Fibroblast of skin of back (primary cell): ENCODE measurements around the gene CADM2.

Source experiments
- DNase-seq: peaks from one replicate; pipeline ENCODE4 v3.0.0-alpha.2; 2013

The CADM2 gene

DNA sequence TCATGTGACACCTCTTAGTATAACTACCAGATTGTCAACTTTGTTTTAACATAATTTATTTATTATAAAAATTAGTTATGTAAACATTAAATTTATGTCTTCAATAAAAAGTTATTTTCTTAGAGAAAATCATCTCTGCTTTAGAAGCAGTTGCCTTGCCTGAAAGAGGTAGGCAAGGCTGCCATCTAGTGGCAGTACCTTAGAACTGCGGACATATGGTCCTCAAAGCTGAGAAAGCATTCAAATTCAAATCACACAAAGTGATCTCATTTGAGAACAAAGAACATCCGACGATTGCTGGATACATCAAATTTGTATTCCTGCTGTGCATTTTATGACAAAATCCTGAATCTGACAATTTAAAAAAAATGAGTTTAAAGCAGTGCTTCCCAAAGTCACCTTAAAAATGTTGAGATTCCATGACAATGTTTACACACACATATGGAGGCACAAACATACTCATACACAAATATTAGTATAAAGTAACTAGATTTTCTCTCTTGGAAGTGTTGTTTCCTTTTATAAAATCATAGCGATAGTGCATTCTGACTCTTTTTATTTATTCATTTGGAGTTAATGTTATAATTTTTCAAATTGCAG is 617.4 kb downstream of the CADM2 start:
- DNase-seq = peak; percentile 51

DNA sequence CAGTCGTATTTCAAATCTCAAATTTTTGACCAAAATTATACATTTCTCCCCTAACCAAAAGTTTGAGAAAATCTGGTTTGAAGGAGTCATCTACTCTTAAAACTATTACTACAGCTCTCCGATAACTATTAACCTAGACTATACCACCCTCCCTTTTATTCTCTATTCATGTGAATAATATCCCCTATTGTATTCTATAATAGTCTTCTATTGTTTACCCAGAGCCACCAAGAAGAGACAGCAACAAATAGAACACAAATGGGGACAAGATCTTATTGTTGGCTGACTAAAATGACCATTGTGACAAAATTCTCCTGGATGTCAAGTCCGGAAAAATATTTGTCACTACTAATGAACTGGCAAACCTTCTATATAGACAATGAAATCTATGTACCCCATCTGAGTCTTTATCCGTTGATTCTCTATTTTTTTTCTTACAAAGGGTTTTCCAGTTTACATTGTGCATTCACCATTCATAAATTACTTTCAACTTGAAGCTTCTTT is 618.0 kb downstream of the CADM2 start:
- no peak for DNase-seq

DNA sequence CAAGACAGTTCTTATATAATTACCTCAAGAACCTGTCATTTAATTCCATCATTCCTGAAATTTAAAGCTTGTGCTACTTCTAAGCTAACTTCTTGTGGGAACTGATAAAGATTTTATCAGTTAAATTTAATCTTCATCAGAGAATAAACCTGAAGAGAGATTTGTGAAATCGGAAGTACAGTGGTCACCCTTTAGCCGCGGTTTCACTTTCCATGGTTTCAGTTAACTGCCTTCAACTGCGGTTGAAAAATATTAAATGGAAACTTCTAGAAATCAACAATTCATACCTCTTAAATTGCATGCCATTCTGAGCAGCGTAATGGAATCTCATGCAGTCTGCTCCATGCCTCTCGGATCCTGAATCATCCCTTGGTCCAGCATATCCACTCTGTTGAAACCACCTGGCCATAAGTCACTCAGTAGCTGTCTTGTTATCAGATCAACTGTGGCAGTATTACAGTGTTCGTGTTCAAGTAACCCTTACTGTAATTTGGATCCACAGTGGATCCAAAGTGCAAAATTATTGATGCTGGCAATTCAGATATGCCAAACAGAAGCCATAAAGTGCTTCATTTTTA is 626.1 kb downstream of the CADM2 start:
- DNase-seq = no peak

DNA sequence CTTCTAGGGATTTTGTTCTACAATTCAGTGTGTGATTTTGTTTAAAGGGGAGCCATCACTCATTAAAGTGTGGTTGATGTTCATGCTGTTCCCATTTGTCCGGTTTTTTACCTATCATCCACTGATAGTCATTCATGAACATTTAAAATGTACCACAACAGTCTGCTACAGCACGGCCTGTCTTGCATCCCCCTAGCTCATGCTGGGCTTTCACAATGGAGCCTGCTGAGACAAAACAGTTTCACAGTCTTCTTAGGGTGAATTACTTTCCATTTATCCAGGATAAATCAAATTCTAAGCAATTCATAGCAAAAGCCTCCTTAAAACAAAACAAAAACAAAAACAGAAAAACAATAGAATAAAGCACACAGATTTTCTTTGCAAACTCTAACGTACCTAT is 627.2 kb downstream of the CADM2 start:
- DNase-seq = no peak

DNA sequence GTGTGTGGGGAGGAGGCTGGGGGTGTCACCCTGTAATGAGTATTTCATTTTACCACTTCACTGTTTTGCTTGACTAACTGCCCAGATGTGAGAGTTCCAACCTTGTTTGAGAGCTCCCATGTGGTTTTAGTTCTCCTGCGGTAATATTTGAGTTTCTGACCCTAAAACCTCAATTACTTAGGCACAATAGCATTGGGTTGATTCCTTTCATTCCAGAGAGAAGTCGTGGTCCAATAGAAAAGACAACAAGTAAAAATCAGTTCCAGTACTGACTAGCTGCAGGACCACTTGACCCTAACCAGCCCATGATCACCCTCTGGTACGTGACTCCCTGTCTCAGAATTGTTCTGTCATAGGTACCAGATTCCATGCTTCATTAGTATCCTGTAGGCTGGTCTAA is 630.4 kb downstream of the CADM2 start:
- DNase-seq = peak; percentile 71

DNA sequence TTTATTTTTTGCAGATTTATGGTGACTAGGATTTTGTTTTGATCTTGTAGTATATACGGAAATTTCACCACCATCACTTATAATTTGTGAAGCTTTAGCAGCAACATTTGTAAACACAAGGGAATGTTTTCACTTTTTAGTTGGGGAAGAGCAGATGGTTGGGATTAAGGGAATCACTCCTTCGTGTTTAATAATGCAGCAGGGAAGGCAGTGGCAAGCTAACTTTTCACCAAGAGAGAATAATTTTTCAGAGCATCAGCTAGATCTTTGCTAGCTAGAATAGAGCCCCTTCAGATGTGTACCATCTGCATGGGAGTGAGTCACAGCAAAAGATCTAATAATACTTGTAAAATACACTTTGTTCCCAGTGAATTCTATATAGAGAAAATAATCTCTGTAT is 632.7 kb downstream of the CADM2 start:
- no peak for DNase-seq

DNA sequence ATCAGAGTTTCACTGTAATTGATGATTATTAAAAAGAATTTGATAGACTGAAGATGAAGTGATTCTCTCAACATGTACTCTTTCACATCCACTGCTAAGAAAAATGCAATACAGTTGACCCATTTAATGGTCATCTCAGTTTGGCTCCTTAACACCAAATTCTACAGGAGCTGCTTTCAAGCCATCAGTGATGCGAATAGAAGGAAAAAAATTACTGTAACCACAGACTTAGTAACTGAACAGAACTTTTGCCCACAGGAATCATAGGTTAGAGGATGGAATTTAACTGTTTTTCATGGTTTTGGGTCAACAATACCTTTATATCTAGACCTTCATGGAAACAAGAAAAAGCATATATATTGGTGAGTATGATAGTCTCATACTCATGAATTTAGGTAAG is 633.5 kb downstream of the CADM2 start:
- no peak for DNase-seq

DNA sequence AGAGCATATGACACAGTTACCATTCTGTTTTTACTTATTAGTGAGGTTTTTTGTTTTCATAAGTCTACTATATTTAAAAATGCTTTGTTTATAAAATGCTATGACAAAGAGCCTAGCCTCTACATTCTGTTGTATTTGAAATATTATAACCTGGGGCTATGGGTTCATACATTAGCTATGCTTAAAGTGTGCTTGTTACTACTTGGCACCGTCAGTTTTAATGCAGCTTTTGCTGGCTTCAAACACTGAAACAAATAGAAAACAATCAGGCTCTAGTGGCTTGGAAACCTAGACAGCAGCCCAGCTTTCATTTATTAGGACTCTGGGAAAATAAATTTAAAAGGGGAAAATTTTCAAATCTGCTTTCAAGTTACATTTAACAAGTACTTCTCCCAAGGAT is 635.9 kb downstream of the CADM2 start:
- peak; percentile 12 for DNase-seq

DNA sequence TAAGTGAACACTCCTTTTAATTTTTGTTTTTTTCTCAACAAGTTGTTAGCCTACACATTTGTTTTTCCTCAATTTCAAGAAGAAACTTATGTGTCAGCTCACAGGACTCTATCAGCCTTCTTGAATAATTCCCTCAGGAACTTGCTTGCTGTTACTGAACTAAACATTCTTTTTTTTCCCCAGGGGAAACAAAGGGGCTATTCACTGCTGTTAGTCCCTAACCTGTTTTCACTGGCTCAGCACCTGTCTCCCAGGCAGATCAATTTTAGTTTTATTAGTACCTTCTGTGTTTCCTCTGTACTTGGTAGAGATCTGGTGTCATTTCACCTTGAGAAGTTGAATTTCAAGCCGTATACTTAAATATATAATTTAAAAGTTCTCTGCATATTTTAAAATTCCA is 644.6 kb downstream of the CADM2 start:
- DNase-seq = no peak

DNA sequence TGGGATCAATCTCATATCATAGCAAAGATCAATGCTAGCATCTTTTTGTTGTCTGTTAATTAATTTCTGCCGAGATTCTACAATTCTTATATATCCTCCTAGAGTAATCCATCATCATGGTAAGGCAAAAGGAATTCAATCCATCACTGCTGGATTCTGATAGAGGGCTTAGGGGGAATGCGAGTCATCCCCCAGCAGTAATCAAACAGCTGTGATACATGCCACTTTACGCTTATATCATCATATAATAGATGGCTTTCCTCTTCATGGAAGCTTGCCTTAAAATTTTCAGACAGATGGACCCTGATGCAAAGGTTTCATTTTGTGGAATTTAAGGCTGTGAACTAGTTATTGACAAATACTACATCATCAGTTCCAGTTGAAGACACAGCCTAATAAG is 645.9 kb downstream of the CADM2 start:
- DNase-seq = peak; percentile 11

DNA sequence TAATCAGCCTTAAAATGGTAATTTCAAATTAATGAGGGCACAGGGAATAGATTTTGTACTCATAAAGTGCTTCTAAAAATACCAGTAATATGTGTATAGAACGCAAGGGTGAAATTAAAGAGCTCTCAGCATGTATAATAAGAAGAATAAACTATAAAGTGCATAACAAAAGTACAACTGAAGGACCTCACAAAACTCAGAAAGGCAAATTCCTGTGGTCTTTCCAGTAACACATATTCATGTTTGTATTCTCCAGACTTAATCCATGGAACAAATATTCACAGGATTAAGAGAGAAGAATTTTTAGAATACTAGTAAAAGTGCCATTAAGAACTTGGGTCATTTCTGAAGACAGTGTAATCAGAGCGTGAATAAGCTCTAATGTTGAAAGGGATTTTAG is 646.3 kb downstream of the CADM2 start:
- DNase-seq = peak; percentile 5

DNA sequence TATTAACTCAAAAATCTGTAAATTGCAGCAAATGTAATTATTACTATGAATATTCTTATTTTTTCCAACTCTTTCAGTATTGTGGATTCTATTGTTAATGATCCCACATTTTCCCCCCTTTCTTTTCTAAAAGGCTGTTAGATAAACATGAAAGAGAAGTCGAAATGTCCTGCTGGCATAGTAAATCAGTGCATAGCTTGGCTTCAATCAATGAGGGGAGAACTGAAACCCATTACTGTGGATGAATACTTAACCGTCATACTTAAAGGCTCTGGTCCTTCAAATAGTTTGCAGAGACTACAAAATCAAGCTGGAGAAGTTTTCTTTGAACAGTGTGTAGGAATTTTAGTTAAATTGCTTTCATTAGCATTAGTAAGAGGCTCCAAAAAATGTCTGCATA is 667.9 kb downstream of the CADM2 start:
- DNase-seq = no peak

DNA sequence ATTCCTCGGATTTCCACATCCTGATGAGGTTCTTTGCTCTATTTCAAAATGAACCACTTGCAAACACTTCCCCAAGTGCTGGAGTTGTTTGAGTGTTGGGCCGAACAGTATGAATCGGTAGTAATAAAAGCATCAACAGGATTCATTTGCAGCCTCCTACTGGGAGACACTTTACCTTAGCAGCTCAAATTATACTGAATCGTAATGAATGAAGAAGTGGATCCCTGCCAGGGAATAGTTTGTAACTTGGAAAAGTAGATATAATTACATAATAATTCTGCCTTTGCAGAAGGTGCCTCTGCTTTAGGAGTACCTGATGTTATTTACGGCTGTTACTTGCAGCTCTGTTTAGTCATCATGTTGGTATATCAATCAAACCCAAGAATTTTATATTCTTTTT is 669.1 kb downstream of the CADM2 start:
- no peak for DNase-seq

DNA sequence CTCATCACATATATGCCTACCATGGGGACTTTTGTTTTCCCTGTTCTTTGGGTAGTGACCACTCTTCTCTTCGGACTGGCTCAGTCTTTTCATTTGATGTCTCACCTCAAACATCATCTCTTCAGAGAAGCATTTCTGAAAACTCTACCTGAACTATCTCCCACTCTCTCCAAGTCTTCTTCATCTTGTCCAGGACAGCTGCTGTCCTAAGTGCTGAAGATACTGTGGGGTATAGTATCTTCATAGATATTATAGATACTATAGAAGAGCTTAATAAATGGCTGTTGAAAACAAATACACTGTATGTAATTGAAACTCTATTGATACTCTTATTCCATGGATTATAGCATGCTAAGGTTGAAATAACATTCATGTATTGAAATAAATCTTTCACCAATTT is 672.3 kb downstream of the CADM2 start:
- no peak for DNase-seq

DNA sequence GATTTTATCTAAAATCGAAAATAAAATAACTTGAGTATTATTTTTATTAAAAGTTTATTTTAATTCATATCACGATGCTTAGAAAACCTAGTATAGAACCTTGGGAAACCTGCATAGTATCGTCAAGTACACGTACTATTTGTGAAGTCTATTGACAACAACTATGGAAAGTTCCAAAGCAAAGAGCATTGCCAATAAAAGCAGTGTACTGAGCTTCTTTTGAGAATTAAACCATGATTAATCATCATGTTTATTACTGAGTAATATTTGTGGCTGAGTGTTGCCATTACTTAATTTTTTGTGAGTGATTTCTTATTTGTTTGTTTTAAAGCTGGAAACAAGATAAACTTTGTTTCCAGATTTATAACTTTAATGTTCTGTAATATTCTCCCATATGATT is 674.1 kb downstream of the CADM2 start:
- no peak for DNase-seq

DNA sequence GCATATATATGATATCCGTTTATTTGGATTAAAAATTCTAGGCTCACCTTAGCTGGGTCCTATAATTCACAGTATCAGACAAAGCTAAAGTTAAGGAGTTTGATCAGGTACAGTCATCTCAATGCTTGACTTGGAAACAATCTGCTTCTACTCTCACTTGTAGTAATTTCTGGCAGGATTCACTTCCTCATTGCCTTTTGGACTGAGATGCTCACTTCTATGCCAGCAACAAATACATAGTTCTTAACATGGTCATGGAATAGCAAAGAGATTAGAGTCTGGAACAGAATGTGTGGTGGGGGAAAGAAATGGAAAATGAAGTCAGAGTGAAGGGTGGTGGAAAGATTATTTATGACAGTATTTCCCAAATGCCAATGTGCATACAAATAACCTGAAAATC is 693.6 kb downstream of the CADM2 start:
- DNase-seq = no peak

DNA sequence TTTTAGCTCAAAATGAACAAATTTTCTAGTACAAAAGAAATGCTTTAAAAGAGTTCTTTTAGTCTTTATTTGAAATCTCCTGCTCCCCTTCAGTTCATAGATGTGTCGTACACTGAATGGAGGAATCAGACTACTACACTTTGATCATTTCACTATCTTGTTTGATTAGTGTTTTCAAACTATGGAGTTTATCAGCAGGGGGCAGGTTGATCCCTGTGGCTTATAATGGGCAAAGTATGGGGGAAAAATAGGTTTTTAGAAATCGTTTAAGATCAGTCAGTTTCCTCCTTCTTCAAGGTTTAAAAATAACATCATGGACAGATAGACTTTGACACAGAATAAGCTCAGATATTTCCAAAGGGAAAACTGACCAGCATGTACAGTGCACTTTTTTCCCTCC is 701.7 kb downstream of the CADM2 start:
- no peak for DNase-seq

DNA sequence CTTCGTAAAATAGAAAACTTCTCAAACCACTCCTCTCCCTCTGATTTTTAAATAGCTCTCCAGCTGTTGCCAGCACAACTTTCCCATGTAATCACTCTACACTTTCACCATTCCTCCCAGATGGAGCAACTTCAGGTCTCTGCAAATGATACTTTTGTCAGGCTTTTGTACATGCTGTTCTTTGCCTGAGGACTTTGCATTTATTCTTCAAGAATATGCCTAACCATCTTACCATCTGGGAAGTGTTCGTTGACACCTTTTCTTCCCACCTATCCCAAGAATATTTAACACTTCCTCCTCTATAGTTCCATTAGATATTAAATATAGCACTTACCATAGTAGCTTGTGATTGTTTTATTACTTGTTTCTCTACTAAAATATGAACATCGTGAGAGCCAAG is 703.7 kb downstream of the CADM2 start:
- DNase-seq = no peak

DNA sequence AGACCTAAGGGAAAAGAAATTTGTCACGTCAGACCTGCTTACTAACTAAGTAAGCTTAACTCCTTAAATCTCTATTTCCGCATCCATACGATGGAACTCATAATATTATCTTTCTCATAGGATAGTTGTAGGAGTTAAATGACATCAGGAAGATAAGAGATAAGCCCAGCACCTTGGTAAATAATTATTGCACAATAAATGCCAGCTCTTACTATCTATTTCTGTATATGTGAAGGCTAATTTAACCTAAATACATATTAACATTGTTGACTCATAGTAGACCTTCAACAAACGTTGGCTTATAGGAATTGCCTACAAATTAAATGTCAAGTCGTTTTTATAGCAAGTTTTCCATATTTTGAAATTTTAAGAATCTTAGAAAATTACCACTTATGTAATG is 709.0 kb downstream of the CADM2 start:
- DNase-seq = no peak

DNA sequence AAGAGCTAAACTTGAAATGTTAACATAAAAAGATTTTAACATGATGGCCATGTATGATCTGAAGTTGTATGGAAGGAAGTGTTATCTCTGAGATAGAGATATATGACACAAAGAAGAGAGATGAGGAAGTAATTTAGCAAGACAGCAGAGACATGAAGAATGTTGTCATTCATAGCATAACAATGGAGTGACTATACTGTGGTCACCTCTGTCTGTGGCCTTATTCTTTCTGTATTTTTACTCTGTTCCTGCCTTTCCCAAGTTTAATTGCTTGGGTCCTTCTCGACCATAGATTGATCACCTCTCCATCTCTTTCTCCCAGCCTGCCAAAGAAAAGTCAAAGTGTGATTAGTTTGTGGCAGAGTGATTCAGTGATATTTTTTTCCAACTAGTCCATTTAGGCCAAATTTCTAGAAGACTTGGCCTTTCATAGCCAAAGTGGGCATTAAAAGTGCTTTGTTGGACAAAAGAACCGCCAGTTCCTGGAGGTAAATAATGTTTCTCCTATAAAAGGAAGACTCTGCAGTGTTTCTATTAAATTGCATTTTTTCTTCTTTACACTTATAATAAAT is 711.9 kb downstream of the CADM2 start:
- peak; percentile 59 for DNase-seq

DNA sequence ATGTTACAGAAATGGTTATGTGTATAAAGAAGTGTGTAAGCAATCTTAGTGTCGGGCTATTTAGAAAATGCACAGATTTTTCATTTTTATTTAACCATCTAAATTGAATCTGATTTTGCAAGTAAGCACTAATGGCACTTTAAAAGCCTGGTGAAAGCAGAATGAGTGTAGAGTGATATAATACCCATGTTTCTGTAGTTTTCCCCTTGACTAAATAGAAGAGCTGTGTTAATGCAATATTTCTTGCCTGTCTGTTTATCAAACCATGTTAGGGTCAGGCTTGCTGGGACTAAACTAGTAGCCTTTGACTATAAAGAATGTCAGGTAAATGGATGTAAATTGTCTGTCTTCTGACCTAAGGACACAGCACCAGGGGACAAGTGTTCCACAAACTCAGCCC is 714.0 kb downstream of the CADM2 start:
- DNase-seq = no peak

DNA sequence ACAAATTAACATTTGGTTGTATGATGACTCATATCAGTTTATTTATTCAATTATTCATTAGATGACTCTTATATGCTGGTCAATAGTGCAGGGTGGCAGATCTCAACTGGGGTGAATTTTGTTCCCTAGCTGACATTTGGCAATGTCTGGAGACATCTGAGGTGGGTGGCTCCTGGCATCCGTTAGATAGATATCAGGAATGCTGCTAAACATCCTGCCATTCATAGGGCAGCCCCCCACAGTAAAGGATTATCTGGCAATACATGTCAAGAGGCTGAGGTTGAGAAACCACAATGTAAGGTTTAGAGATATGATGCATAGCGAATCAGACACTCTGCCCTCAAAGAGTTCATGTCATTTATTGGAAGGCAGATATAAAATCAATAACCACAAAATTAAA is 719.9 kb downstream of the CADM2 start:
- peak; percentile 0 for DNase-seq

DNA sequence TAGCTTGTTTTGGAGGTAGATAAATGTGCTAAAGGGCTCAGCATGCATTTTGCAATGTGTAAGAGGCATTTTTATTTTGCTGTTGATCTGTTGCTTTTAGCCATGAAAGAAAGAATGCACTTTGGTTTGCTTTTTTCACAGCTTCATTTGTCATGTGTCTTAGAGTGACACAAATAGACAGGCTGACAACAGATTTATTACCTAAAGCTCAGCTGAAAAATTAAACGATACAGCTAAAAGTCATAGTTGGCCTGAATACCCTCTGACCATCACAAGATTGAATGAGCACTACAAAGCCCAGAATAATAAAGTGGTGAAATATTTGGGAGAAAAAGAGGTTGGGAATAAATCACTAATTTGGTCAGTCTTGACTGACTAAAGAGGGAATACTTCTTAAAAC is 723.1 kb downstream of the CADM2 start:
- DNase-seq = no peak

DNA sequence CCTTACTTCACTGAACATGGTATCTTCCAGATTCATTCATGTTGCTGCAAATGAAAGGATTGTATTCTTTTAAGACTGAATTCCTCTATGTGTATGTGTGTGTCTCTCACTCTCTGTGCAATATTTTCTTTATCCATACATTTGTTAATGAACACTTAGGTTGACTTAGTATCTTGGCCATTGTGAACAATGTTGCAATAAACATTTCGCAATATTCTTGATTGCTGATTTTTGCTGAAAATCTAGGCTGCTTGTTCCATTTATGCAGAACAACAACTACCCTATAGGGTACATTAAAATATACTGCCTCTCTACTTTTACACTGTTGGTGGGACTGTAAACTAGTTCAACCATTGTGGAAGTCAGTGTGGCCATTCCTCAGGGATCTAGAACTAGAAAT is 732.4 kb downstream of the CADM2 start:
- DNase-seq = no peak

DNA sequence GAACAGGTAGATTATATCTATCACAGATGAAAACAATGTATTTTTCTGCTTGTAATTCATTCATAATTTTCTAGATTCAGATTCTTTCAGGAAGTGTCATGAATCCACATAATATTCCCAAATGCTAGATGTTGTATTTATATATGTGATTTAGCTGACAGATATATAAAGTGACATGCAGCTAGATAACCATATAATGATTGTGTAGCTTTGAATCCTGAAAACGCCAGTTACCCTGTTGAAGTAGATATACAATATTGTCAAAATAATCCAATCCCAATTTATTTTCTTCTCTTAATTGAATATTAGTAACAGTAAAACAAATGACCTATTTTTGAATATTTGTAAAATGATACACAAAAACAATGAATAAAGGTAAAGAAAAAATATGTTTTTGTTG is 738.4 kb downstream of the CADM2 start:
- no peak for DNase-seq
